D721Med (cell line): ENCODE measurements around the gene TUBB4A.
"Not testable (repeated sequence)": the region's sequence is repeated elsewhere in the genome, so short reads cannot be mapped to it uniquely, and the experiment has no call there.

Experiments
- DNase-seq: peaks from one replicate; pipeline ENCODE4 v3.0.0; 2011; ENCODE audit warnings: low spot score; ENCODE audit not compliant: insufficient read length
- FAIRE-seq: peaks from 2 replicates; lab custom pipeline; 2011; peaks lifted over from hg19 to GRCh38; lab: Jason Lieb, UNC
- CTCF ChIP-seq: IDR thresholded peaks from 2 replicates; pipeline ENCODE4 v1.5.1; 2012; ENCODE audit warnings: mild to moderate bottlenecking, control low read depth; ENCODE audit not compliant: insufficient read depth; ENCODE audit errors: missing control alignments

TUBB4A gene

GRCh38 chr19:6501740-6502648 lies at the start of gene TUBB4A:
Gene TUBB4A, minus strand, starts transcription at chr19:6502309. Its CDS starts 97 bp downstream, at chr19:6502212.
- FAIRE-seq (no peak), DNase-seq (peak; percentile 96)
- no peak for TF ChIP-seq CTCF

GRCh38 chr19:6551091-6551490 lies 49.0 kb upstream of the TUBB4A start:
- DNase-seq, result no peak
- no peak for FAIRE-seq
- TF ChIP-seq CTCF, result no peak

GRCh38 chr19:6550679-6551078 lies 48.6 kb upstream of the TUBB4A start:
- not testable (repeated sequence) for DNase-seq, FAIRE-seq

- no peak for TF ChIP-seq CTCF
- FAIRE-seq (no peak), DNase-seq (no peak)
Observed at GRCh38 chr19:6543866-6544347, 41.8 kb upstream of the TUBB4A start.

- no peak for FAIRE-seq
- no peak for DNase-seq
- no peak for TF ChIP-seq CTCF
Observed at GRCh38 chr19:6540918-6541689, 39.0 kb upstream of the TUBB4A start.

- TF ChIP-seq CTCF, result no peak
- FAIRE-seq, result no peak
- no peak for DNase-seq
Observed at GRCh38 chr19:6539514-6539913, 37.4 kb upstream of the TUBB4A start.

- no peak for TF ChIP-seq CTCF
- no peak for DNase-seq
Observed at GRCh38 chr19:6535558-6536137, 33.5 kb upstream of the TUBB4A start.

More at GRCh38 chr19:6535558-6536137, 33.5 kb upstream of the TUBB4A start:
- FAIRE-seq, result no peak
